Nephron (organoid): ENCODE data around the gene ZC3H4.

ENCODE experiments used
- H3K27ac Mint-ChIP-seq, 3 experiments: 2 replicates each; pipeline ENCODE4 v1.8.0; 2020; ENCODE audit warnings: mixed read lengths in 3 of 3, mild to moderate bottlenecking in 2 of 3, moderate library complexity in 1 of 3
- H3K27me3 Mint-ChIP-seq: 2 replicates; pipeline ENCODE4 v1.8.0; 2021; ENCODE audit warnings: low read depth, mild to moderate bottlenecking, moderate library complexity, mixed read lengths
- H3K36me3 Mint-ChIP-seq: 2 replicates; pipeline ENCODE4 v1.8.0; 2020; ENCODE audit warnings: low read depth, mixed read lengths
- H3K4me1 Mint-ChIP-seq: 2 replicates; pipeline ENCODE4 v1.8.0; 2020; ENCODE audit warnings: mixed read lengths
- H3K4me3 Mint-ChIP-seq, 3 experiments: 2 replicates each; pipeline ENCODE4 v1.8.0; 2020; ENCODE audit warnings: mild to moderate bottlenecking in 3 of 3, mixed read lengths in 3 of 3, moderate library complexity in 2 of 3
- H3K9me3 Mint-ChIP-seq: 2 replicates; pipeline ENCODE4 v1.8.0; 2020; ENCODE audit warnings: mixed read lengths
- CTCF ChIP-seq, 3 experiments: fragments of 200-600 bp; sonication (generic); IDR thresholded peaks; one replicate each; pipeline ENCODE4 v1.5.0; 2021; ENCODE audit warnings: antibody characterized with exemption in 3 of 3; ENCODE audit not compliant: unreplicated experiment in 3 of 3

Gene ZC3H4

GRCh38 chr19:47026889-47027288, 86.7 kb downstream of the ZC3H4 start:
- H3K27ac Mint-ChIP-seq: no peak overlapping the region
- no peak overlapping the region for H3K4me3 Mint-ChIP-seq
- no peaks in the 10 kb centered on the region for H3K4me1 Mint-ChIP-seq
- no peaks in the 10 kb centered on the region for H3K9me3 Mint-ChIP-seq
- H3K27me3 Mint-ChIP-seq: peaks cover 98% of the 10 kb centered on the region
- no peak for TF ChIP-seq CTCF (IDR thresholded peaks at IDR 0.05; ENCODE audit: unreplicated experiment in 3 of 3)
- no peaks in the 10 kb centered on the region for H3K36me3 Mint-ChIP-seq

- Mint-ChIP-seq H3K27ac (no peak overlapping the region), H3K4me3 (no peak overlapping the region), H3K9me3 (no peaks in the 10 kb centered on the region), H3K27me3 (peaks cover 97% of the 10 kb centered on the region), H3K36me3 (no peaks in the 10 kb centered on the region), H3K4me1 (no peaks in the 10 kb centered on the region)
- TF ChIP-seq CTCF (IDR thresholded peaks at IDR 0.05; ENCODE audit: unreplicated experiment in 3 of 3): no peak
Observed at GRCh38 chr19:47026156-47026555, 87.4 kb downstream of the ZC3H4 start.

GRCh38 chr19:47024502-47024901, 89.1 kb downstream of the ZC3H4 start:
- no peaks in the 10 kb centered on the region for H3K4me1 Mint-ChIP-seq
- no peak overlapping the region for H3K27ac Mint-ChIP-seq
- H3K27me3 Mint-ChIP-seq: peaks cover 94% of the 10 kb centered on the region
- no peaks in the 10 kb centered on the region for H3K9me3 Mint-ChIP-seq
- no peaks in the 10 kb centered on the region for H3K36me3 Mint-ChIP-seq
- no peak for TF ChIP-seq CTCF (IDR thresholded peaks at IDR 0.05; ENCODE audit: unreplicated experiment in 3 of 3)
- no peak overlapping the region for H3K4me3 Mint-ChIP-seq

- Mint-ChIP-seq H3K4me1 (no peaks in the 10 kb centered on the region), H3K27ac (no peak overlapping the region), H3K9me3 (no peaks in the 10 kb centered on the region), H3K4me3 (peak overlapping the region in 1 of 3 experiments; percentile 15), H3K27me3 (peaks cover 94% of the 10 kb centered on the region), H3K36me3 (no peaks in the 10 kb centered on the region)
- TF ChIP-seq CTCF (IDR thresholded peaks at IDR 0.05; ENCODE audit: unreplicated experiment in 3 of 3): no peak
Observed at GRCh38 chr19:47023448-47023794, 90.2 kb downstream of the ZC3H4 start.

- Mint-ChIP-seq H3K27ac (no peak overlapping the region), H3K4me3 (peak overlapping the region in 1 of 3 experiments; percentile 15), H3K9me3 (no peaks in the 10 kb centered on the region), H3K27me3 (peaks cover 94% of the 10 kb centered on the region), H3K36me3 (no peaks in the 10 kb centered on the region), H3K4me1 (no peaks in the 10 kb centered on the region)
- no peak for TF ChIP-seq CTCF (IDR thresholded peaks at IDR 0.05; ENCODE audit: unreplicated experiment in 3 of 3)
Observed at GRCh38 chr19:47022541-47023447, 90.8 kb downstream of the ZC3H4 start.

GRCh38 chr19:47022140-47022536, 91.4 kb downstream of the ZC3H4 start:
- Mint-ChIP-seq H3K27ac (no peak overlapping the region), H3K27me3 (peaks cover 89% of the 10 kb centered on the region), H3K4me1 (no peaks in the 10 kb centered on the region), H3K36me3 (no peaks in the 10 kb centered on the region), H3K9me3 (no peaks in the 10 kb centered on the region), H3K4me3 (no peak overlapping the region)
- TF ChIP-seq CTCF (IDR thresholded peaks at IDR 0.05; ENCODE audit: unreplicated experiment in 3 of 3): no peak
